ENCODE data around the gene KDM2A.

Gene KDM2A

GRCh38 chr11:67118801-67119584, at the start of gene KDM2A:
Gene KDM2A (plus strand): TSS chr11:67119263. CDS start chr11:67121317, 2,054 bp downstream.
- peak within 1 kb of the TSS; percentile 81 for H3K4me3 ChIP-seq (ENCODE audit: low read length)
- no peak for TF ChIP-seq ZNF274 (IDR thresholded peaks at IDR 0.05; ENCODE audit: low read depth, low read length)

GRCh38 chr11:67071420-67072284, 47.4 kb upstream of the KDM2A start:
- H3K4me3 ChIP-seq (ENCODE audit: low read length) = no peak overlapping the region; the same call in 1 of the 2 replicates
- TF ChIP-seq ZNF274 (IDR thresholded peaks at IDR 0.05; ENCODE audit: low read depth, low read length) = no peak

DNA sequence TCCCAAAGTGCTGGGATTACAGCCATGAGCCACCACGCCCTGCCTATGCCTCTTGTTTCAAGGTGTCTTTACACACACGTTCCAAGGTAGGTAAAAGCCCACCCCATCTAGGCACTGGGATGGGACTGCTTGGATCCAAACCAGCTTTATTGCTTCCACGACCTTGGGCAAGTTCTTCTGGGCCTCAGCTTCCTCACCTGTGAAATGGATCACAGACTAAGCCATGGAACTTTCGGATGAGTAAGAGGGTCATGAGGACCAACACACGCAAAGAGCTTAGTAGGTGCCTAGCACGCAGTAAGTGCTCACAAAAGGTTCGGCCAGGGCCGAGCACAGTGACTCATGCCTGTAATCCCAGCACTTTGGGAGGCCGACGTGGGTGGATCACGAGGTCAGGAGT, 46.8 kb upstream of the KDM2A start:
- no peak overlapping the region for H3K4me3 ChIP-seq (ENCODE audit: low read length)
- no peak for TF ChIP-seq ZNF274 (IDR thresholded peaks at IDR 0.05; ENCODE audit: low read depth, low read length)

DNA sequence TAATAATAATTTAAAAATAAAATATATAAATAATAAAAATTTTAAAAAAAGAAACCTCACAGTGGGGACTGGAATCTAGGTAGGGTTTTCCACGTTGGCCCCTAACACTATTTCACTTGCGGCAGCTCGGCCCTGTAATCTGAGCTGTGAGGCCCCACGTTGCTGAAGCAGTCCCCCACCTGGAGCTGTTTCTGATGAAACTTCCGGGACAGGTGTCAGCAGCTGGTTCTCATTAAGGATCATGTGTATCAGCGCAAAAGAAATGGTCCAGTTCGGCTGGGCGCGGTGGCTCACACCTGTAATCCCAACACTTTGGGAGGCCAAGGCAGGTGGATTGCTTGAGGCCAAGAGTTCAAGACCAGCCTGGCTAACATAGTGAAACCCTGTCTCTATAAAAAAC, 45.2 kb upstream of the KDM2A start:
- TF ChIP-seq ZNF274 (IDR thresholded peaks at IDR 0.05; ENCODE audit: low read depth, low read length) = no peak
- no peak overlapping the region for H3K4me3 ChIP-seq (ENCODE audit: low read length)

GRCh38 chr11:67076202-67076601, 42.9 kb upstream of the KDM2A start:
- no peak for TF ChIP-seq ZNF274 (IDR thresholded peaks at IDR 0.05; ENCODE audit: low read depth, low read length)
- no peak overlapping the region for H3K4me3 ChIP-seq (ENCODE audit: low read length)

GRCh38 chr11:67079065-67079705, 39.9 kb upstream of the KDM2A start:
- H3K4me3 ChIP-seq (ENCODE audit: low read length) = no peak overlapping the region
- TF ChIP-seq ZNF274 (IDR thresholded peaks at IDR 0.05; ENCODE audit: low read depth, low read length) = no peak

DNA sequence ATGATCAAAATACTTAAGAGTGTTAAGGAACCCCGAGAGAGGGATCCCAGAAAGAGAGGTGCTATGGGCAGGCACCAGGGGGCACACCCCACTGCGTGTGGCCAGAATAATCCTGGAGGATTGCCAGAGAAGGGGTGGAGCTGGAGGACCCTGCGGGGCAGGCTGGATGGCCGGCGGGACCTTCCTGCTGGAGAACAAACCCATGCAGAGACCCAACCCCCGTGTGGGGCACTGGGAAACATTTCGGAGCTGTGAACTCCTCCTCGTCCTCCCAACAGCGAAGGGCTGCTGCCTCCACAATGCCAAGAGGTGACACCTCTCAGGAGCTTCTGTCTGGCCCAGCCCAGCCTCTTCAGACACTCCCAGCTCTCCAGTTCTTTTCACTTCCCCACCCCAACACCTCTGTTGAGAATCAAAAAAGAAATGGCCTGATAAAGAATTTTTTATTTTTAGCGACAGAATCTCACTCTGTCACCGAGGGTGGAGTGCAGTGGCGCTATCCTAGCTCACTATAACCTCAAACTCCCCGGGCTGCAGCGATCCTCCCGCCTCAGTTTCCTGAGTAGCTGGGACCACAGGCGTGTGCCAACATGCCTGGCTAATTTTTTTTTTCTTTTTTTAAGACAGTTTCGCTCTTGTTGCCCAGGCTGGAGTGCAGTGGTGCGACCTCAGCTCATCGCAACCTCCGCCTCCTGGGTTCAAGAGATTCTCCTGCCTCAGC, 36.8 kb upstream of the KDM2A start:
- no peak overlapping the region for H3K4me3 ChIP-seq (ENCODE audit: low read length)
- TF ChIP-seq ZNF274 (IDR thresholded peaks at IDR 0.05; ENCODE audit: low read depth, low read length) = no peak

DNA sequence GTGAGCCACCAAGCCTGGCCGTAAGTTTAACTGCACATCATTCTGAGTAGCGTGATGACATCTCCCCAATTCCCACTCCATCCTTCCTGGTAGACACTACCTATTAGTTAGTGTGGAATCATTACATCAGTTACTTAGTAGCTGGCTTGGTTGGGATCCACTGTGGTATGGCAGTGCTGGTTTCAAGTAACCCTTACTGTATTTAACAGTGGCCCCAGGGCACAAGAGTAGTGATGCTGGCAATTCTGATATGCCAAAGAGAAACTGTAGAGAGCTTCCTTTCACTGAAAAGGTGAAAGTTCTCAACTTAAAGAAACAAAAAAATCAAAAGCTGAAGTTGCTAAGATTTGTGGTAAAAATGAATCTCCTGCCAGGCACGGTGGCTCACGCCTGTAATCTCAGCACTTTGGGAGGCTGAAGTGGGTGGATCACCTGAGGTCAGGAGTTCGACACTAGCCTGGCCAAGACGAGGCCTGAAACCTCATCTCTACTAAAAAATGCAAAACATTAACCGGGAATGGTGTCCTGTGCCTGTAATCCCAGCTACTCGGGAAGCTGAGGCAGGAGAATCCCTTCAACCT, 35.2 kb upstream of the KDM2A start:
- H3K4me3 ChIP-seq (ENCODE audit: low read length) = no peak overlapping the region
- no peak for TF ChIP-seq ZNF274 (IDR thresholded peaks at IDR 0.05; ENCODE audit: low read depth, low read length)

DNA sequence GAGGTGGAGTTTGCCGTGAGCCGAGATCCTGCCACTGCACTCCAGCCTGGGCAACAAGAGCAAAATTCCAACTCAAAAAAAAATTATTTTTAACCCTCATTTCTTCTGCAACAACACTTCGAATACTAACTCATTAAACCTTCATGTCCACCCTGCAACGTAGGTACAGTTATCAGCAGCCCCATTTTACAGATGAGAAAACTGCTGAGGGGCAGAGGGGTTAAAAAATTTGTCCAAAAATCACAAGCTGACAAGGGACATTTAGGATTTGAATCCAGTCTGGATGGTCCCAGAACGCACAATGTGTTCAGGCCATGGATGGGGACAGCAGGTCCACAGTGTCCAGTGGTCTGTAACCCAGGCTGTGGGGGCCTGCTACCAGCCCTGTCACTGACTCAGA, 33.4 kb upstream of the KDM2A start:
- no peak overlapping the region for H3K4me3 ChIP-seq (ENCODE audit: low read length)
- no peak for TF ChIP-seq ZNF274 (IDR thresholded peaks at IDR 0.05; ENCODE audit: low read depth, low read length)

GRCh38 chr11:67090717-67091116, 28.3 kb upstream of the KDM2A start:
- TF ChIP-seq ZNF274 (IDR thresholded peaks at IDR 0.05; ENCODE audit: low read depth, low read length) = no peak
- H3K4me3 ChIP-seq (ENCODE audit: low read length) = no peak overlapping the region

- H3K4me3 ChIP-seq (ENCODE audit: low read length) = no peak overlapping the region
- TF ChIP-seq ZNF274 (IDR thresholded peaks at IDR 0.05; ENCODE audit: low read depth, low read length) = no peak
Measured at GRCh38 chr11:67095214-67095507, 23.9 kb upstream of the KDM2A start.

- no peak overlapping the region for H3K4me3 ChIP-seq (ENCODE audit: low read length)
- TF ChIP-seq ZNF274 (IDR thresholded peaks at IDR 0.05; ENCODE audit: low read depth, low read length) = no peak
Measured at GRCh38 chr11:67098799-67099429, 20.1 kb upstream of the KDM2A start.

DNA sequence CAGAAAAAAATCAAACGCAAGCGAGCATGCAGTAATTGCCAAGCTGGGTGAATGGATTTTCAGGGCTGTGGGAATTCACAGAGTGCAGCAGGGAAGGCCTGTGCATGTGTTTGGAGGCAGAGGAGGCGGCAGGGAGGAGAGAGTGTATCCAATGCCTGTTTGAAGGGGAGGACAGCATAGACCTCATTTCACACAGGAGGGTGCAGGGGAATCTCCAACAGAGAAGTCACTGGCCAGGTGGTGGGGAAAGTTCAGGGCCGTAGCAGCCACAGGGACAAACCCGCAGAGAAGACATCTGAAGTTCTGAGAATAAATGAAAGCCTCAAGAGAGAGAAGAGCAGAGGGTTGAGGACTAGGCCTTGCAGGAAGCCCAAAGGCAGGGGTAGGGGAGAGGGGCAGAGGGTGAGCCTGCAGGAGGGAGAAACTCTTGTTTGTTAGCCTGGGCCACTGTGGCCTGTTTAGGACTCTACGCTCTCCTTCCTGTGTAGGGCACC, 19.2 kb upstream of the KDM2A start:
- no peak for TF ChIP-seq ZNF274 (IDR thresholded peaks at IDR 0.05; ENCODE audit: low read depth, low read length)
- H3K4me3 ChIP-seq (ENCODE audit: low read length) = no peak overlapping the region
